GM18505 (cell line): Measurements from ENCODE around the gene GPBP1L1.
"Not testable (repeated sequence)": the region's sequence is repeated elsewhere in the genome, so short reads cannot be mapped to it uniquely, and the experiment has no call there.

ENCODE experiments used
- ATAC-seq: cut with Tn5 transposase; IDR thresholded peaks from one replicate; pipeline ENCODE4 v1.9.1; 2021; ENCODE audit not compliant: unreplicated experiment
- POLR2A ChIP-seq: IDR thresholded peaks from 4 replicates; pipeline ENCODE4 v1.6.1; 2011; ENCODE audit warnings: borderline replicate concordance; ENCODE audit not compliant: insufficient read depth, insufficient read length; ENCODE audit errors: extremely low read depth

The GPBP1L1 gene, protein sequence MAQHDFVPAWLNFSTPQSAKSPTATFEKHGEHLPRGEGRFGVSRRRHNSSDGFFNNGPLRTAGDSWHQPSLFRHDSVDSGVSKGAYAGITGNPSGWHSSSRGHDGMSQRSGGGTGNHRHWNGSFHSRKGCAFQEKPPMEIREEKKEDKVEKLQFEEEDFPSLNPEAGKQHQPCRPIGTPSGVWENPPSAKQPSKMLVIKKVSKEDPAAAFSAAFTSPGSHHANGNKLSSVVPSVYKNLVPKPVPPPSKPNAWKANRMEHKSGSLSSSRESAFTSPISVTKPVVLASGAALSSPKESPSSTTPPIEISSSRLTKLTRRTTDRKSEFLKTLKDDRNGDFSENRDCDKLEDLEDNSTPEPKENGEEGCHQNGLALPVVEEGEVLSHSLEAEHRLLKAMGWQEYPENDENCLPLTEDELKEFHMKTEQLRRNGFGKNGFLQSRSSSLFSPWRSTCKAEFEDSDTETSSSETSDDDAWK

DNA sequence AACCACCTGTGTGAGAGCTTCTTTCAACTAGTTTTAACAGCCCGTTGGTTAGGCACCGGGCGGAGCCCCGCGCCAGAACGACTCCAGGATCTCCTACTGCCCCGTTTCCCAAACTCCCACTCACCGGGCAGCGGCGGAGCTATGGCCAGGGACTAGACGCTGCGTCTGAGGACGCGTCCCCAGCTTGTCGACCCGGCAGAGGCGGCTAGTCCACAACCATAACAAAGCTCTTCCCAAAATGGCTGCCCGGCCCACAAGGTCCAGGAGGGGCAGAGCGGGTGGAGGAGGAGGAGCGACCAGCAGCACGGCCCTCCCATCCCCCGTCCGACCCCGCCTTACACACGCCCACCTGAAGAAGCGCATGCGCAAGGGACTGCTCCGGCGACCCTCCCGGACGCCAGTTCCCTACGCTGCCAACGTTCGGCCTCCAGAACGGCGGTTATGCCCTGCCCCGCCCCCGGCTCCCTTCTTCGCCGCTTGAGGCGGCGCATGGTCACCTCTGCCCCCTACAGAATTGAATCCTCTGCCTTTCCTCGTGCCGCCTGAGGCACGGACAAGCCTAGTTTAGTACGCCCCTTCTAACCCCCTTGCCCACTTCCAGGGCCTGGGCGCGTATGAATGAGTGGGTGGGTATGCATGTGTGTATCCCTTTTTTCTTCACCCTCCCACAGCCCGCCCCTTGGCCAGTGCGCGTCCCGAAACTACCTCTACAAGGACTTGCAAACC is at the start of gene GPBP1L1:
Gene GPBP1L1, minus strand, starts transcription at position 246 of the 726 bp plus-strand sequence. CDS start 27,446 bp downstream, outside the sequence.
- TF ChIP-seq POLR2A: peak; percentile 78
- ATAC-seq: peak; percentile 55

DNA sequence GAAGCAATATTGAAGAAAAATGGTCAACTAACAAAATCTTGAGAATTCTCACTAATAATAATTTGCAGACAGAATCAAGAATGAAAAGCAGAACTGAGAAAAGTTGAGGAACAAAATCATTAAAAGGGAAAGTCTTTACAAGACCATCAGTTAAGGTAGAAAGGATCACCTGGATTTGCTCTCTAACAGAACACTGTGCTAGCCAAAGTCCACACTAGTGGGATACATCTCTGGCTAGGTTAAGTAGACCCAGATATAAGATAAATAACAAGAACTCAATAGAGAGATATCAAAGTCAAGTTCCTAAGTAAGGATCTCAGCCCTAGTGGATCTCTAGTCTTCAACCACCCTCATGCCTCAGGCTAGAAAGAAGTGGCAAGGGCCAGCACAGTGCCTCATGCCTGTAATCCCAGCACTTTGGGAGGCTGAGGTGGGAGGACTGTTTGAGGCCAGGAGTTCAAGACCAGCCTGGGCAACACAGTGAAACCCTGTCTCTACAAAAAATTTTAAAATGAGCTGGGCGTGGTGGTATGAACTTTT is 44.5 kb upstream of the GPBP1L1 start:
- no peak for ATAC-seq

GRCh38 chr1:45730075-45730779 is 43.9 kb upstream of the GPBP1L1 start:
- no peak for TF ChIP-seq POLR2A
- ATAC-seq: no peak

More for the DNA sequence above, 44.5 kb upstream of the GPBP1L1 start:
- TF ChIP-seq POLR2A: no peak

GRCh38 chr1:45726007-45726406 is 39.7 kb upstream of the GPBP1L1 start:
- not testable (repeated sequence) for ATAC-seq

- TF ChIP-seq POLR2A: no peak
- no peak for ATAC-seq
These were observed 37.1 kb upstream of the GPBP1L1 start for GRCh38 chr1:45723248-45723930.

- no peak for ATAC-seq
- TF ChIP-seq POLR2A: no peak
These were observed 36.5 kb upstream of the GPBP1L1 start for GRCh38 chr1:45722809-45723208.

DNA sequence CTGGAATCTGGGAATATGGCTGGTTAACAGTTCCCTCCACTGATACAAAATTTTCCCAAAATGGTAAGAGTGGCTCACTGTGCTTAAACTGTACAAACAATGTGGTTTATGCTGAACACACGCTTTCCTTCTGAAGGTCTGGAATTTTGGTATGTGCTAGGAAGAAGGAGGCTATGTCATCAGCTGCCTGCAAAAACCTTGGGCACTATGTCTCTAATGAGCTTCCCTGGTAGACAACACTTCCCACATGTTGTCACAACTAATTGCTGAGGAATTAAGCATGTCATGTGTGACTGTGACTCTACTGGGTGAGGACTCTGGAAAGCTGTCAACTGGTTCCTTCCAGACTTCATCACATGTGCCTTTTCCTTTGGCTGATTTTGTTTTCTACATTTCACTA is 34.9 kb upstream of the GPBP1L1 start:
- TF ChIP-seq POLR2A: no peak
- ATAC-seq: no peak

- TF ChIP-seq POLR2A: no peak
- ATAC-seq: no peak
These were observed 32.0 kb upstream of the GPBP1L1 start for GRCh38 chr1:45718289-45718688.

GRCh38 chr1:45717386-45717785 is 31.1 kb upstream of the GPBP1L1 start:
- not testable (repeated sequence) for ATAC-seq

DNA sequence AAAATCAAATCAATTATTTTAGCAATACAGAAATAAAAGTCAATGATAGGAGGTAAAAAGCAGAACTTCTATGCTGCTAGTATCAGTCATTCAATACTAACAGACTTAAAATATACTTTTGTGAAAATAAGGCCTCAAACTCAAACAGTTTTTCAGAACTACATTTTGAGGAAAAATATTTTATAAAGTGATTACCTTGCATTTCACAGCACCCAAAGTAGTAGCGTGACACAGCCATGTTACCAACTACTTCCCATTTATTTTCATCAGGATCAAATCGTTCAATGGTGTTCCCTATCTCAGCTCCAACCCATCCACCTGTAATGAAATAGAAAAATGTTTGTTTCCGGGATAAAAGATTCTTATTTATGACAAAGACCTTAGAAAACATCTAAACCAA is 30.4 kb upstream of the GPBP1L1 start:
- ATAC-seq: no peak
- no peak for TF ChIP-seq POLR2A

- TF ChIP-seq POLR2A: no peak
- no peak for ATAC-seq
These were observed 27.4 kb upstream of the GPBP1L1 start for GRCh38 chr1:45713711-45714110.

DNA sequence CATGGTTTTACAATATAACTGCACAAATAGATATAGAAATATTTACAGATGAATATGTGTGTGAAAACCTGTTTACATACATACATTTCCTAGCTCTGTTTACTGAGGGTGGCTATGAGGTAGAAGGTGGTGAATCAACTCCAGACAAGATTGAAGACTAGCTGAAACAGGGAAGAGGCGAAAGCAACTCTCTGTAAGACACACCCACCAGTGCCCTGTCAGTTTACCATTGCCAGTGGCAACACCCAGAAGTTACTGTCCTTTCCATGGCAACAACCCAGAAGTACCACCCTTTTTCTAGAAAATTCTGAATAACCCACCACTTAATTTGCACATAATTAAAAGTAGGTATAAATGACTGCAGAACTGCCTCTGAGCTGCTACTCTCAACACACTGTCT is 18.3 kb upstream of the GPBP1L1 start:
- no peak for ATAC-seq
- no peak for TF ChIP-seq POLR2A

DNA sequence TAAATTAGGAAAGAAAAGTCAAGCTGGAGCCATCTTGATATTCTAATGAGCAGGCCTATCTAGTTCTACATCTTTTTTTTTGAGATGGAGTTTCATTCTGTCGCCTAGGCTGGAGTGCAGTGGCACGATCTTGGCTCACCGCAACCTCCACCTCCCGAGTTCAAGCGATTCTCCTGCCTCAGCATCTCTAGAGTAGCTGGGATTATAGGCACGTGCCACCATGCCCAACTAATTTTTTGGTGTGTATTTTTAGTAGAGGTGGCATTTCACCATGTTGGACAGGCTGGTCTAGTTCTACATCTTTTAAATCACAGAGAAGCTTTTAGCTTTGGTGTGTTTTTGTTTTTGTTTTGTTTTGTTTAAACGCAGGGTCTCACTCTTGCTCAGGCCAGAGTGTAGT is 8.5 kb upstream of the GPBP1L1 start:
- no peak for TF ChIP-seq POLR2A
- ATAC-seq: no peak

DNA sequence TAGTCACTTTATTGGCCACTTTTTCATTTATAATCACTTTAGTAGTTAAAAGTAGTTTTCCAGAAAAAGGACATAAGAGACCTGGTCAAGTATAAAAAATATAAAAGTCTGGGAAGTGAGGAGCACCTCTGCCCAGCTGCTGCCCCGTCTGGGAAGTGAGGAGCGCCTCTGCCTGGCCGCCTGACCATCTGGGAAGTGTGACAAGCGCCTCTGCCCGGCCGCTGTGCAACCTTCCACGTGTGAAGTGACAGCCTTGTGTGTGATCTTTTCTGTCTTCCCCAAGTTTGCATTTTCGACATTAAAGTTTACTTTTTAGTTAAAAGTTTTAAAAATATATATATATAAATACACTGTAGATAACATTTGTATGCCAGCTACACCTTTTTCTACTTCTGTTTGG is 7.5 kb upstream of the GPBP1L1 start:
- not testable (repeated sequence) for ATAC-seq
